NB4 (cell line): ENCODE results near the gene CTSO.

Source experiments
- DNase-seq: peaks from one replicate; pipeline ENCODE4 v3.0.0; 2010; ENCODE audit warnings: low read depth
- H3K4me3 ChIP-seq: one replicate; pipeline ENCODE4 v1.5.1; 2011; ENCODE audit warnings: mild to moderate bottlenecking, low read depth, low read length, moderate library complexity
- CTCF ChIP-seq: IDR thresholded peaks from one replicate; pipeline ENCODE4 v1.5.1; 2012; ENCODE audit warnings: low read depth, low read length
- MAX ChIP-seq: IDR thresholded peaks from 2 replicates; pipeline ENCODE4 v1.6.1; 2011; ENCODE audit warnings: low read depth, low read length
- MYC ChIP-seq: IDR thresholded peaks from 2 replicates; pipeline ENCODE4 v1.6.1; 2011; ENCODE audit warnings: low read depth, low read length
- POLR2A ChIP-seq: IDR thresholded peaks from 2 replicates; pipeline ENCODE4 v1.6.1; 2011; ENCODE audit warnings: mild to moderate bottlenecking; ENCODE audit not compliant: insufficient read length; ENCODE audit errors: extremely low read depth

Gene CTSO

GRCh38 chr4:155972098-155972497 lies 18.4 kb upstream of the CTSO start:
- peak; percentile 23 for DNase-seq
- no peak overlapping the region for H3K4me3 ChIP-seq
- TF ChIP-seq CTCF (peak; percentile 21), MAX (no peak)

- no peak for TF ChIP-seq CTCF
- no peak for TF ChIP-seq POLR2A
- TF ChIP-seq MAX: no peak
- H3K4me3 ChIP-seq: no peak overlapping the region
- no peak for DNase-seq
These were observed 13.2 kb upstream of the CTSO start for GRCh38 chr4:155966731-155967395.

- no peak for DNase-seq
- TF ChIP-seq CTCF (no peak), MAX (no peak), POLR2A (no peak), MYC (no peak)
- H3K4me3 ChIP-seq: no peak overlapping the region
These were observed 12.5 kb upstream of the CTSO start for GRCh38 chr4:155966171-155966570.

GRCh38 chr4:155964016-155964891 lies 10.6 kb upstream of the CTSO start:
- no peak for DNase-seq
- TF ChIP-seq CTCF (no peak), MYC (no peak), POLR2A (no peak), MAX (no peak)
- H3K4me3 ChIP-seq: no peak overlapping the region

GRCh38 chr4:155962767-155963166 lies 9.1 kb upstream of the CTSO start:
- TF ChIP-seq MYC (no peak), MAX (no peak), CTCF (no peak), POLR2A (no peak)
- no peak for DNase-seq
- no peak overlapping the region for H3K4me3 ChIP-seq
